ENCODE measurements around the gene SDK2. TPM values are rescaled to one million over a fixed set of nuclear protein-coding genes. Genes with fewer than 3 reads are reported as not detected.
A peak's percentile ranks its signal among the peaks of the same experiment; 100 is the strongest.

SDK2 gene
- polyA plus RNA-seq, 1 experiment, result 0.04 TPM

DNA sequence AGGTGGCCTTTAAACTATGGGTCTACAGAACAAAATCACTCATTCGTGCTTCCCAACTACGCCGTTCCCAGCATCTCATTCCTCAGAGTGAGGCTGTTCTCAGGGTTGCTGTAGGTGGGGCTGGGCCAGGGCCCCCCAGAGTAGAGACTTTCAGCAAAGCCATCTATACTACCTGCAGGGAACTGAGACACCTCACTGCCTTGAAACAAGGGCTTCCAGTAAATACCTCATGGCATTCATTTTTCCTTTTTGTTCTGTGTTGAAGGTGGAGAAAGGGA lies 4.2 kb upstream of the SDK2 start:
- ChIA-PET CTCF (no interaction called here), POLR2A (no interaction called here)

GRCh38 chr17:73647772-73648542 lies 3.7 kb upstream of the SDK2 start:
- CTCF ChIA-PET, result no interaction called here
- Histone ChIP-seq H3K4me3 (ENCODE audit: low read depth, low read length) (no peak overlapping the region), H3K36me3 (ENCODE audit: control insufficient read depth, insufficient read depth, low read length) (no peaks in the 10 kb centered on the region), H3K27me3 (ENCODE audit: control insufficient read depth, insufficient read depth, low read length) (peaks cover 17% of the 10 kb centered on the region)
- DNase-seq (ENCODE audit: low read depth), result no peak
- TF ChIP-seq, protein P1, sequence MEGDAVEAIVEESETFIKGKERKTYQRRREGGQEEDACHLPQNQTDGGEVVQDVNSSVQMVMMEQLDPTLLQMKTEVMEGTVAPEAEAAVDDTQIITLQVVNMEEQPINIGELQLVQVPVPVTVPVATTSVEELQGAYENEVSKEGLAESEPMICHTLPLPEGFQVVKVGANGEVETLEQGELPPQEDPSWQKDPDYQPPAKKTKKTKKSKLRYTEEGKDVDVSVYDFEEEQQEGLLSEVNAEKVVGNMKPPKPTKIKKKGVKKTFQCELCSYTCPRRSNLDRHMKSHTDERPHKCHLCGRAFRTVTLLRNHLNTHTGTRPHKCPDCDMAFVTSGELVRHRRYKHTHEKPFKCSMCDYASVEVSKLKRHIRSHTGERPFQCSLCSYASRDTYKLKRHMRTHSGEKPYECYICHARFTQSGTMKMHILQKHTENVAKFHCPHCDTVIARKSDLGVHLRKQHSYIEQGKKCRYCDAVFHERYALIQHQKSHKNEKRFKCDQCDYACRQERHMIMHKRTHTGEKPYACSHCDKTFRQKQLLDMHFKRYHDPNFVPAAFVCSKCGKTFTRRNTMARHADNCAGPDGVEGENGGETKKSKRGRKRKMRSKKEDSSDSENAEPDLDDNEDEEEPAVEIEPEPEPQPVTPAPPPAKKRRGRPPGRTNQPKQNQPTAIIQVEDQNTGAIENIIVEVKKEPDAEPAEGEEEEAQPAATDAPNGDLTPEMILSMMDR (IDR thresholded peaks at IDR 0.05; ENCODE audit: insufficient read depth, low read depth, low read length), result no peak
- POLR2A ChIA-PET, result no interaction called here

More for the DNA sequence above, 4.2 kb upstream of the SDK2 start:
- TF ChIP-seq, protein P1 (IDR thresholded peaks at IDR 0.05; ENCODE audit: insufficient read depth, low read depth, low read length), result no peak
- H3K4me3 ChIP-seq (ENCODE audit: low read depth, low read length), result no peak overlapping the region
- no peak for DNase-seq (ENCODE audit: low read depth)
- peaks cover 12% of the 10 kb centered on the region for H3K27me3 ChIP-seq (ENCODE audit: control insufficient read depth, insufficient read depth, low read length)
- H3K36me3 ChIP-seq (ENCODE audit: control insufficient read depth, insufficient read depth, low read length), result no peaks in the 10 kb centered on the region

GRCh38 chr17:73647301-73647695 lies 3.1 kb upstream of the SDK2 start:
- H3K27me3 ChIP-seq (ENCODE audit: control insufficient read depth, insufficient read depth, low read length), result peaks cover 21% of the 10 kb centered on the region
- no peak overlapping the region for H3K4me3 ChIP-seq (ENCODE audit: low read depth, low read length)
- ChIA-PET CTCF (no interaction called here), POLR2A (no interaction called here)
- TF ChIP-seq, protein P1 (IDR thresholded peaks at IDR 0.05; ENCODE audit: insufficient read depth, low read depth, low read length), result no peak
- no peaks in the 10 kb centered on the region for H3K36me3 ChIP-seq (ENCODE audit: control insufficient read depth, insufficient read depth, low read length)
- no peak for DNase-seq (ENCODE audit: low read depth)

- POLR2A ChIA-PET, result no interaction called here
- Histone ChIP-seq H3K4me3 (ENCODE audit: low read depth, low read length) (no peak overlapping the region), H3K36me3 (ENCODE audit: control insufficient read depth, insufficient read depth, low read length) (no peaks in the 10 kb centered on the region), H3K27me3 (ENCODE audit: control insufficient read depth, insufficient read depth, low read length) (peaks cover 25% of the 10 kb centered on the region)
- DNase-seq (ENCODE audit: low read depth), result no peak
- TF ChIP-seq, protein P1 (IDR thresholded peaks at IDR 0.05; ENCODE audit: insufficient read depth, low read depth, low read length), result 0 out of 2 replicates have a peak, but pooled peaks have one; percentile 16
- CTCF ChIA-PET, result no interaction called here
Observed at GRCh38 chr17:73646409-73647300, 2.4 kb upstream of the SDK2 start.

- H3K4me3 ChIP-seq (ENCODE audit: low read depth, low read length), result no peak overlapping the region
- peaks cover 25% of the 10 kb centered on the region for H3K27me3 ChIP-seq (ENCODE audit: control insufficient read depth, insufficient read depth, low read length)
- DNase-seq (ENCODE audit: low read depth), result no peak
- no peaks in the 10 kb centered on the region for H3K36me3 ChIP-seq (ENCODE audit: control insufficient read depth, insufficient read depth, low read length)
- ChIA-PET POLR2A (no interaction called here), CTCF (interaction anchor here (1.4 kb wide), 1 partner anchor 215 kb away, joined by 5 read pairs; no protein-coding TSS in a partner anchor)
- TF ChIP-seq, protein P1 (IDR thresholded peaks at IDR 0.05; ENCODE audit: insufficient read depth, low read depth, low read length), result no peak
Observed at GRCh38 chr17:73645050-73645871, 1.0 kb upstream of the SDK2 start.
